Hindlimb muscle (tissue), 1 donor: ENCODE results near the gene CDA. TPM values are rescaled to one million over a fixed set of nuclear protein-coding genes. Genes with fewer than 3 reads are reported as not detected.

ENCODE experiments used
- DNase-seq: peaks from one replicate; pipeline ENCODE4 v3.0.0-alpha.2; 2013
- polyA plus RNA-seq: library from polyadenylated mRNA; unstranded; fragments of 120-200 nt; gene quantifications from one replicate; pipeline ENCODE4 v1.2.1, GENCODE V29; 2013; ENCODE audit not compliant: insufficient read length

The CDA gene
- polyA plus RNA-seq, 1 donor: 0.52 TPM

GRCh38 chr1:20648946-20649345, 60.0 kb downstream of the CDA start:
- no peak for DNase-seq

- no peak for DNase-seq
Observed at GRCh38 chr1:20652300-20652699, 63.4 kb downstream of the CDA start.

- no peak for DNase-seq
Observed at GRCh38 chr1:20654104-20654690, 65.3 kb downstream of the CDA start.

- DNase-seq: no peak
Observed at GRCh38 chr1:20657024-20657423, 68.1 kb downstream of the CDA start.

- no peak for DNase-seq
Observed at GRCh38 chr1:20658166-20658915, 69.4 kb downstream of the CDA start.

GRCh38 chr1:20660363-20660762, 71.5 kb downstream of the CDA start:
- no peak for DNase-seq

GRCh38 chr1:20660847-20661206, 71.9 kb downstream of the CDA start:
- DNase-seq: no peak

- DNase-seq: peak; percentile 97
Observed at GRCh38 chr1:20661207-20662109, 72.6 kb downstream of the CDA start, which contains the start of gene DDOST. Gene DDOST, minus strand, starts transcription at chr1:20661369. Its CDS starts 19 bp downstream, at chr1:20661350.

- DNase-seq: no peak
Observed at GRCh38 chr1:20662110-20662475, 73.2 kb downstream of the CDA start.

GRCh38 chr1:20663365-20663764, 74.5 kb downstream of the CDA start:
- DNase-seq: no peak

- no peak for DNase-seq
Observed at GRCh38 chr1:20663969-20664715, 75.2 kb downstream of the CDA start.

- DNase-seq: no peak
Observed at GRCh38 chr1:20665726-20666125, 76.8 kb downstream of the CDA start.

- no peak for DNase-seq
Observed at GRCh38 chr1:20666146-20666545, 77.2 kb downstream of the CDA start.

- DNase-seq: no peak
Observed at GRCh38 chr1:20666804-20667203, 77.9 kb downstream of the CDA start.

Other genes with a start within 250 kb of the CDA start
- gene CAMK2N1, start 102.9 kb upstream of the CDA start, polyA plus RNA-seq: 5.9 TPM
- gene MUL1, start 80.9 kb upstream of the CDA start, polyA plus RNA-seq: 19.4 TPM
- gene FAM43B, start 36.5 kb upstream of the CDA start, polyA plus RNA-seq: 0.72 TPM
- gene PINK1, start 44.4 kb downstream of the CDA start, polyA plus RNA-seq: 44.9 TPM
- 124 TPM for gene DDOST, start 72.3 kb downstream of the CDA start, polyA plus RNA-seq
- 4.2 TPM for gene KIF17, start 128.9 kb downstream of the CDA start, polyA plus RNA-seq
- gene SH2D5, start 143.6 kb downstream of the CDA start, polyA plus RNA-seq: 0.44 TPM
- gene HP1BP3, start 198.2 kb downstream of the CDA start, polyA plus RNA-seq: 188 TPM